HG03025 (cell line): ENCODE data around the gene CSNK2A1.

Experiments used
- ATAC-seq: cut with Tn5 transposase; IDR thresholded peaks from one replicate; pipeline ENCODE4 v1.9.1; 2021; ENCODE audit warnings: mild to moderate bottlenecking, moderate library complexity; ENCODE audit not compliant: unreplicated experiment, low FRiP score

CSNK2A1 gene

GRCh38 chr20:568097-568652 is 24.6 kb upstream of the CSNK2A1 start:
- ATAC-seq: no peak

DNA sequence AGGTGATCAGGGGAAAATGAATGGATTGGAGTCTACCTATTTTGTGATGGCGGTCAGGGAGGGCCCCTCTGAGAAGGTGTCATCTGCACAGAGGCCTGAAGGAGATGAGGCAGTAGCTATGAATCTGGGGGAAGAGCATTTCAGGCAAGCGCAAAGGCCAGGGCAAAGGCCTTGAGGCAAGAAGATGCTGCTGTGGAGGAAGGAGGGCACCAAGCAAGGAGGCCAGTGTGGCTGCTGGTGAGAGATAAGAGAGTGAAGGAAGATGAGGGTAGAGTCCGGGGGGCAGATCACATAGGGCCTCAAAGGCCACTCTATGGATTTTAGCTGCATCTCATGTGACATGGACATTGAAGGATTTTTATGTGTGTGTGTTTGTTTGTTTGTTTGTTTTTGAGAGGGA is 20.6 kb upstream of the CSNK2A1 start:
- no peak for ATAC-seq

GRCh38 chr20:563187-563586 is 19.6 kb upstream of the CSNK2A1 start:
- no peak for ATAC-seq

- no peak for ATAC-seq
Measured at GRCh38 chr20:562232-562897, 18.8 kb upstream of the CSNK2A1 start.

- no peak for ATAC-seq
Measured at GRCh38 chr20:561437-562231, 18.0 kb upstream of the CSNK2A1 start.

GRCh38 chr20:560680-561079 is 17.1 kb upstream of the CSNK2A1 start:
- no peak for ATAC-seq

DNA sequence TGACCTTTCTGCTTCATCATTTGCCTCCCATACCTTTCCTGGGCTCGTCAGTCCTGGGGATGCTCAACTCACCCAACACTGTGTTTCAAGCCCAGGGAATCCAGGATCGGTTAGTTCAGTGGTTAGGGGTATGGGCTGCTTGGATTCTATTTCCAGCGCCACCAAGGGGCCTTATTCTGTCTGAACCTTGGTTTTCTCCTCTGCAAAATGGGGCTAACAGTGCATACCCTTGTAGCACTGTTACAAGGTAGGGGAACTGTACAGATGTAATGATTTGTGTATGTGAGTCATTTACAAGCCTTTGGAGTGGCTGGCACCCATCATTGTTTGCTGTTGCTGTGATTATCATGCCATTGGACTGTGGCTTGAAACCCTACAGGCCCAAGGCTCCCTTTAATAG is 14.5 kb upstream of the CSNK2A1 start:
- no peak for ATAC-seq

- ATAC-seq: no peak
Measured at GRCh38 chr20:556984-557383, 13.4 kb upstream of the CSNK2A1 start.

GRCh38 chr20:555976-556385 is 12.4 kb upstream of the CSNK2A1 start:
- ATAC-seq: no peak

DNA sequence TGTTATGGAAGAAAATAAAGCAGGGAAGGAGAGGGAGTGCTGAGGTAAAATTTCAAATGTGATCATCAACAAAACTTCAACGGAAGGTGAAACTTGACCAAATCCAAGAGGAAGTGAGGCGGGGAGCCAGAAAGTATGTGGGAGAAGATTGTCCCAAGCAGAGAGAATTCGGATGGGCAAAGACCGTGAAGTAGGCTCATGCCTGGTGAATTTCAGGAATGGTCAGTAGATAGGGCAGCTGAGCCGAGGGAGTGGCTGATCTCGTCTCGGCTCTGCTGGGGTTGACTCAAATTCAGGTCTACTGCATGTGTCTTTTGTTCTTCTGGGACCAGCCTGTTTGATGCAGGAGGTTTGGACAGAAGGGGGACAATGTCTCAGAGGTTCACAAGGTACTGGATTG is 7.0 kb upstream of the CSNK2A1 start:
- no peak for ATAC-seq

DNA sequence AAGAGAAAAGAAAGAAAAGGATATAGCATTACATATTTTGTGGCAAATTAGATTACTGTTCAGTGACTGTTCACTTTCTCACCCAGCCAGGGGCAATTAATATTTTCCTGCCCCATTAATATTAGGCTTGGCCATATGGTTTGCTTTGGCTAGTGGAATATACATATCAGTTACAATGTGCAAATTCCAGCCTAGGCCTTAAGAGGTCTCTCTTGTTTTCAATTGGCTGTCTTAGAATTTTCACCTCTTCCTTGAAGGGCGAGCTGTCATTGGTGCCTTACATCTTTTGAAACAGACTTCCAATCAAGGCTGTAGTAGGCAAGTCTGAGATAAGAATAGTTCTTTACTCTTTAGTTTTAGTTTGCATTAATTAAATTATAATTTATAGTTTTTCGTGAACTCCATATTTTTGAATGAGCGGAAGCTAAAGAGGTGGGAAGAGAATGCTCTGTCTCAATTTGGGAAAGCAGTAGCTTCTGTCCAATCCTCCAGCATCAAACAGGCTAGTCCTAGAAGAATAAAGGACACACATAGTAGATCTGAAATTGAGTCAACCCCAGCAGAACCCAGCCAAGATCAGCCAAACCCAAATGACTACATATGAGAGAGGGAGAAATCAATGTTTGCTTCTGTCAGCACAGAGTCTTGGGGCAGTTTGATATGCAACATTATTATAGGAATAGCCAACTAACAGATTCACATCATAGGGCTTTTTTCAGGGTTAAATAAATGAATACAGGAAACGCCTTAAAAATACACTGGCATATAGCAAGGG is 6.3 kb upstream of the CSNK2A1 start:
- no peak for ATAC-seq

GRCh38 chr20:548906-549305 is 5.3 kb upstream of the CSNK2A1 start:
- ATAC-seq: no peak

DNA sequence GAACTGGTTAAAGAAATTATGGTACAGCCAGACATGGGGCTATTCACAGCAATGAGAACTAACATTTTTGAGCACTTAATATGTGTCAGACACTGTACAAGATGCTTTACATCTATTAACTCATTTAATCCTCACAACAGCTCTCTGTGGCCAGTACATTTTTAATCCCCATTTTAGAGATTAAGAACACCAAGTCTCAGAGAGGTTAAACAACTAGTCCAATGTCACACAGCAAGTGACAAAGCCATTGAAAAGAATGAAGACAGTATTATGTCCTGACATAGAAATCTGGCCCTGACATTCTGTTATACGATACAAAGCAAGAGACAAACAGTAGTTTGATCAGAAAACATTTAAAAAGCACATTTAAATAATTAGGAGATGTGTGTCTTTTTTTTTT is 3.8 kb upstream of the CSNK2A1 start:
- ATAC-seq: no peak

DNA sequence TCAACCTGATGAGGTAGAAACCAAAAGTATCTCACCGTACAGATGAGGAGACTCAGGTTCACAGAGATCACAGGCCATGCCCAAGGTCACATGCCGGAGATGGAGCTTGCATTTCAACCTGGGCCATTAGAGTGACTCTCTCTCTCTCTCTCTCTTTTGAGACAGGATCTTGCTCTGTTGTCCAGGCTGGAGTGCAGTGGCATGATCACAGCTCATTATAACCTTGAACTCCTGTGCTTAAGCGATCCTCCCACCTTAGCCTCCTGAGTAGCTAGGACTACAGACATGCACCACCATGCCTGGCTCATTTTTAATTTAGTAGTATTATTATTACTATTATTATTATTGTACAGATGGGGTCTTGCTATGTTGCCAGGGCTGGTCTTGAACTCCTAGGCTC is 2.8 kb upstream of the CSNK2A1 start:
- ATAC-seq: no peak

GRCh38 chr20:544153-544725 is 649 bp upstream of the CSNK2A1 start:
- no peak for ATAC-seq

GRCh38 chr20:542777-543368 is 717 bp downstream of the CSNK2A1 start:
- peak; percentile 30 for ATAC-seq

- ATAC-seq: no peak
Measured at GRCh38 chr20:540391-541201, 3.0 kb downstream of the CSNK2A1 start.

DNA sequence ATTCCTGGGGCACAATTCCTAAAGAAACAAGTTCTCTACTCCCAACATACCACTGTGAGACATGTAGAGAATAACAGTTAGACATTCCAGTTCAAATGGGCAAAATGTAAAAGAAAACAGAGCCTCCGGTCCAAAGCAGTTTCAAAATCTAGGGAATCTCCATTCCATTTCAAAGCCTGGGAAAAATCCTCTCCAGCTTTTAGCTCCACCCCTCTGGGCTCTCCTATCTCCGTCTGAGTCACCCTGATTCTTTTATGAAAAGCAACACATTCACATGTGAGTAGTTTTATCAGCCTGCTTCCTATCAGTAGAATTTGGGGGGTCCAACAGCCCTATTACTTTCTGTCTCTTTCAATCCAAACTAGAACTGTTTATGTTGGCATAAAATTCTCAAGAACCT is 3.7 kb downstream of the CSNK2A1 start:
- ATAC-seq: no peak

DNA sequence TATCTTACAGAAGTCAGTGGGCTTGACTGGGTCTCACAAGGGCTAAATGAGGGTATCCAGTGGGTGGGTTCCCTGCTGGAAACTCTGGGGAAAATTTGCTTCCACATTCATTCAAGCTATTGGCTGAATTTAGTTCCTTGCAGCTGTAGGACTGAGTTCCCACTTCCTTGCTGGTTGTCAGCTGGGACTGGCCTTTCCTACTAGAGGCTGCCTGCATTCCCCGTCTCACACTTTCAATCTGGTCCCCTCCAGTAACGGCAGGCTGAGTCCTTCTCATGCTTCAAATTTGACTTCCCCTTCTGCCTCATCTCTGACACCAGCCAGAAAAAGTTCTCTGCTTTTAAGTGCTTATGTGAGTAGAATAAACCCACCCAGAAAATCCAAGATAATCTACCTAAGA is 4.4 kb downstream of the CSNK2A1 start:
- ATAC-seq: no peak

GRCh38 chr20:537983-538382 is 5.6 kb downstream of the CSNK2A1 start:
- ATAC-seq: no peak
